Activated B cell treated with CpG ODN at 0.5 μM for 24 hours (primary cell): ENCODE measurements around the gene CDKN2A. TPM values are rescaled to one million over a fixed set of nuclear protein-coding genes. Genes with fewer than 3 reads are reported as not detected.

ENCODE experiments used
- ATAC-seq: fragments of 200-7000 bp; cut with Tn5 transposase; one replicate; pipeline ENCODE4 v1.10.0; 2021; ENCODE audit warnings: low read depth, mild to moderate bottlenecking, moderate library complexity
- CTCF ChIA-PET: fragments of 350-600 bp; sonication (Branson Sonifier 250); formaldehyde crosslinking; loops from one replicate; lab custom pipeline; 2021; ENCODE audit warnings: antibody characterized with exemption; lab: Charles Lee
- POLR2A ChIA-PET: fragments of 350-600 bp; sonication (Branson Sonifier 250); formaldehyde crosslinking; loops from one replicate; lab custom pipeline; 2021; ENCODE audit warnings: antibody characterized with exemption; lab: Charles Lee
- DNase-seq: peaks from one replicate; pipeline ENCODE4 v3.0.0; 2022
- H3K27ac Mint-ChIP-seq: one replicate; pipeline ENCODE4 v1.8.0; 2020; ENCODE audit warnings: mixed read lengths
- H3K27me3 Mint-ChIP-seq: one replicate; pipeline ENCODE4 v1.8.0; 2021; ENCODE audit warnings: mixed read lengths
- H3K36me3 Mint-ChIP-seq: one replicate; pipeline ENCODE4 v1.8.0; 2021; ENCODE audit warnings: low read depth, mixed read lengths
- H3K4me1 Mint-ChIP-seq: one replicate; pipeline ENCODE4 v1.8.0; 2021; ENCODE audit warnings: mixed read lengths
- H3K4me3 Mint-ChIP-seq: one replicate; pipeline ENCODE4 v1.8.0; 2020; ENCODE audit warnings: mild to moderate bottlenecking, mixed read lengths
- H3K9me3 Mint-ChIP-seq: one replicate; pipeline ENCODE4 v1.8.0; 2020; ENCODE audit warnings: mixed read lengths
- intact Hi-C: fragments of 100-400 bp; cut with micrococcal nuclease; formaldehyde crosslinking; loops from one replicate; pipeline ENCODE4 v1.15.1; 2024
- total RNA-seq: library from RNA; stranded (reverse); gene quantifications from 2 replicates; pipeline ENCODE4 v1.2.3, GENCODE V29; 2022
- TF ChIP-seq, protein P1 (sequence below): fragments of 200-600 bp; IDR thresholded peaks from one replicate; pipeline ENCODE4 v1.8.0; 2022; ENCODE audit warnings: antibody characterized with exemption, mild to moderate bottlenecking

The CDKN2A gene
- total RNA-seq, 1 donor from 2014 or later: 8.5 TPM

DNA sequence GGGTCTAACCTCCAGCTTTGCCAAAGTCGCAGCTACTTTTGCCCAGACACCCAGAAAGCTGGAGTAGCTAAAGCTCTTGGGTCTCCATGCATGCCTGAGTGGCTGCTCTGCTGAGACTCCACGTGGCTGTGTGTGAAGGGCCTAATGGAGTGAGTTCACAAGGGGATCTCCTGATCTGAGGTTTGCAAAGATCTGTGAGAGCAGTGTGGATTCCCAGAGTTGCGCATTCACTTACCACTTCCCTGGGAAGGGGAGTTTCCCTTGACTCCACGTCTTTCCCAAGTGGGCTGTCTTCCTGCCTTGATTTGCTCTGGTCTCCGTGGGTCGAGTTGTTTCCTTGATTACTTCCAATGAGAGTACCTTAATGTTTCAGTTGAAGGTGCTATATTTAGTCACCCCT is 32.5 kb upstream of the CDKN2A start:
- CTCF ChIA-PET: no interaction called here
- no peak for ATAC-seq
- H3K4me1 Mint-ChIP-seq: peaks cover 7% of the 10 kb centered on the region

DNA sequence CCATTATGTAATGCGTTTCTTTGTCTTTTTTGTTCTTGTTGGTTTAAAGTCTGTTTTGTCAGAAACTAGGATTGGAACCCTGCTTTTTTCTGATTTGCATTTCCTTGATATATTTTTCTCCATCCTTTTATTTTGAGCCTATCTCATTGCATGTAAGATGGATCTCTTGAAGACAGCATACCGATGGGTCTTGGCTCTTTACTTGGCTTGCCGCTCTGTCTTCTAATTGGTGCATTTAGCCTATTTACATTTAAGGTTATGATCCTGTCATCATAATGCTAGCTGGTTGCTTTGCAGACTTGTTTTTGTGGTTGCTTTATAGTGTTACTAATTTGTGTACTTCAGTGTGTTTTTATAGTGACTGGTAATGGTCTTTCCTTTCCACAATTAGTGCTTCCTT is 28.2 kb upstream of the CDKN2A start:
- H3K27ac Mint-ChIP-seq: no peak overlapping the region
- no peak for ATAC-seq
- peaks cover 8% of the 10 kb centered on the region for H3K9me3 Mint-ChIP-seq
- no peaks in the 10 kb centered on the region for H3K4me1 Mint-ChIP-seq
- intact Hi-C loops: no loop called here
- ChIA-PET POLR2A (no interaction called here), CTCF (interaction anchor here (0.6 to 0.9 kb wide), 2 partner anchors 208 to 776 kb away, joined by 3 read pairs; no protein-coding TSS in a partner anchor)
- no peak for DNase-seq
- no peaks in the 10 kb centered on the region for H3K36me3 Mint-ChIP-seq
- H3K27me3 Mint-ChIP-seq: peaks cover 3% of the 10 kb centered on the region
- H3K4me3 Mint-ChIP-seq: no peak overlapping the region
- TF ChIP-seq, protein P1, sequence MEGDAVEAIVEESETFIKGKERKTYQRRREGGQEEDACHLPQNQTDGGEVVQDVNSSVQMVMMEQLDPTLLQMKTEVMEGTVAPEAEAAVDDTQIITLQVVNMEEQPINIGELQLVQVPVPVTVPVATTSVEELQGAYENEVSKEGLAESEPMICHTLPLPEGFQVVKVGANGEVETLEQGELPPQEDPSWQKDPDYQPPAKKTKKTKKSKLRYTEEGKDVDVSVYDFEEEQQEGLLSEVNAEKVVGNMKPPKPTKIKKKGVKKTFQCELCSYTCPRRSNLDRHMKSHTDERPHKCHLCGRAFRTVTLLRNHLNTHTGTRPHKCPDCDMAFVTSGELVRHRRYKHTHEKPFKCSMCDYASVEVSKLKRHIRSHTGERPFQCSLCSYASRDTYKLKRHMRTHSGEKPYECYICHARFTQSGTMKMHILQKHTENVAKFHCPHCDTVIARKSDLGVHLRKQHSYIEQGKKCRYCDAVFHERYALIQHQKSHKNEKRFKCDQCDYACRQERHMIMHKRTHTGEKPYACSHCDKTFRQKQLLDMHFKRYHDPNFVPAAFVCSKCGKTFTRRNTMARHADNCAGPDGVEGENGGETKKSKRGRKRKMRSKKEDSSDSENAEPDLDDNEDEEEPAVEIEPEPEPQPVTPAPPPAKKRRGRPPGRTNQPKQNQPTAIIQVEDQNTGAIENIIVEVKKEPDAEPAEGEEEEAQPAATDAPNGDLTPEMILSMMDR: no peak

More for the DNA sequence above, 32.5 kb upstream of the CDKN2A start:
- Mint-ChIP-seq H3K4me3 (no peak overlapping the region), H3K27ac (no peak overlapping the region), H3K36me3 (no peaks in the 10 kb centered on the region), H3K9me3 (no peaks in the 10 kb centered on the region), H3K27me3 (peaks cover 3% of the 10 kb centered on the region)
- no peak for DNase-seq
- intact Hi-C loops: no loop called here
- TF ChIP-seq, protein P1: no peak
- POLR2A ChIA-PET: no interaction called here

DNA sequence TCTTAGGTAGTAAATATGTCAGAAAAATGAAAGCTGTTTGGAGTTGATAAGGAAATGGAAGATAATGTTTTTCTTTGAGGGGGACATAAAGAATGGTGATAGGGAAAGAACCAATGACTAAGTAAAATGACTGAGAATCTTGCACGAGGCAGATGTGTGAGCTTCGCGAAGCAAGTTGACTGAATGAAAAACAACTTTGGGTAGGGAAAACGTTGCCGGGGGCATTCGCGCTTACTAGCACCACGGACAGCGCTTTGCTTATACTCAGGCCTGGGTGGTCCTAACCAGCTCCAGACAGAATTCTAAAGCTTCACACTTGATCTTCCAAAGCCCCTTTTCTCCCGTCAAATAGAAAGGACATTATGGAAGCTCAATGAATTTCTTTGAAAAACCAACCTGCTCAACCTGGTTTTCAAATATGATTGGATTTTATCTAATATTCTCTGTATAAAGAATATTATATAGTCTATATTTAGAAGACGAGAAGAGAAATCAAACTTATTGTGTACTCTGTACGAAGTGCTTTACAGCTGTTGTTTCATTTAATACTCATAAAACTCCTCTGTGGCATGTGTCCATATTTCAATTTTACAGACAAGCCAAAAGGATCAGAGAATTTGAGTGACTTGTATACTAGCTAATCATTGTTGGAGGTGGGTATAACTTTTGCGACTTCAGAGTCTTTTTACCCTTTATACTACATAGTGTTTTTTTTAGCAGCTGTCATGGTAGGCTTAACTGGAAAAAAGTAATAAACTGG is 16.9 kb upstream of the CDKN2A start:
- no peaks in the 10 kb centered on the region for H3K36me3 Mint-ChIP-seq
- DNase-seq: no peak
- H3K27ac Mint-ChIP-seq: no peak overlapping the region
- CTCF ChIA-PET: interaction anchor here (0.9 to 5.3 kb wide), 7 partner anchors 27 to 441 kb away, joined by 3 to 45 read pairs (median 10); no protein-coding TSS in a partner anchor
- no peaks in the 10 kb centered on the region for H3K9me3 Mint-ChIP-seq
- H3K4me3 Mint-ChIP-seq: no peak overlapping the region
- intact Hi-C loops: no loop called here
- TF ChIP-seq, protein P1: no peak
- H3K4me1 Mint-ChIP-seq: peaks cover 15% of the 10 kb centered on the region
- no peak for ATAC-seq
- POLR2A ChIA-PET: interaction anchor here (0.6 to 0.8 kb wide), 2 partner anchors 16 to 39 kb away, joined by 5 read pairs; partner anchors contain the start of gene CDKN2B-AS1
- H3K27me3 Mint-ChIP-seq: peaks cover 15% of the 10 kb centered on the region

DNA sequence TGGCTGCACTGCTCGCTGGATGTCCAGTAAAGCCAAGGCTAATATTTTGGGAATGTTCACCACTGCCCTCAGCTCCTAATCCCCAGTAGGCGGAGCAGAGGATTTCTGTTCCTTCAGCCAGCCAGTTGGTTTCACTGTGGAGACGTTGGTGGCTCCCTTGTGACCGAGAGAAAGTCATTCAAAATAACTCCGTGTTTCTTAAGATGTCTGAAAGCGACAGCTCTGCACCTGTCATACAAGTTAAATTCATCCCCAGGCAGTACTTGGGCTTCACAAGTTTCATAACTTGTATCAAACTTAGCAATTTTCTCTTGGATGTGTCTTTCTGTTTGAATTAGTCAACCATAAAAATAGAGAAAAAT is 15.3 kb upstream of the CDKN2A start:
- TF ChIP-seq, protein P1: no peak
- Mint-ChIP-seq H3K27ac (peak overlapping the region; percentile 24), H3K36me3 (no peaks in the 10 kb centered on the region), H3K27me3 (peaks cover 28% of the 10 kb centered on the region), H3K4me1 (peaks cover 29% of the 10 kb centered on the region), H3K9me3 (no peaks in the 10 kb centered on the region), H3K4me3 (peak overlapping the region; percentile 87)
- ChIA-PET CTCF (interaction anchor here (0.9 to 5.3 kb wide), 16 partner anchors 9 to 234 kb away, joined by 3 to 73 read pairs (median 8); partner anchors contain the start of genes CDKN2A and CDKN2B-AS1), POLR2A (interaction anchor here (1.1 to 2.5 kb wide), 4 partner anchors 14 to 229 kb away, joined by 3 to 18 read pairs (median 8); partner anchors contain the start of genes CDKN2A, CDKN2B-AS1 and MTAP)
- DNase-seq (no peak), ATAC-seq (peak; percentile 35)
- intact Hi-C loops: loop anchor here (1.0 to 10.0 kb wide), 7 partner anchors 19 to 445 kb away; partner anchors contain the start of gene MTAP
